ENCODE results near the gene APCS.
A peak's percentile ranks its signal among the peaks of the same experiment; 100 is the strongest.

Gene APCS

GRCh38 chr1:159562680-159563079, 24.9 kb upstream of the APCS start:
- H3K4me3 ChIP-seq (ENCODE audit: low read length): no peak overlapping the region
- TF ChIP-seq CTCF (conservative IDR thresholded peaks at IDR 0.05; ENCODE audit: low read length): no peak
- no peak for DNase-seq (ENCODE audit: low read depth)

GRCh38 chr1:159577446-159577845, 10.2 kb upstream of the APCS start:
- no peak for TF ChIP-seq CTCF (conservative IDR thresholded peaks at IDR 0.05; ENCODE audit: low read length)
- DNase-seq (ENCODE audit: low read depth): no peak
- no peak overlapping the region for H3K4me3 ChIP-seq (ENCODE audit: low read length)

- no peak for DNase-seq (ENCODE audit: low read depth)
- no peak for TF ChIP-seq CTCF (conservative IDR thresholded peaks at IDR 0.05; ENCODE audit: low read length)
- no peak overlapping the region for H3K4me3 ChIP-seq (ENCODE audit: low read length)
These were observed 7.3 kb upstream of the APCS start for GRCh38 chr1:159580340-159580739.

GRCh38 chr1:159581422-159581821, 6.2 kb upstream of the APCS start:
- no peak overlapping the region for H3K4me3 ChIP-seq (ENCODE audit: low read length)
- no peak for TF ChIP-seq CTCF (conservative IDR thresholded peaks at IDR 0.05; ENCODE audit: low read length)
- DNase-seq (ENCODE audit: low read depth): no peak

GRCh38 chr1:159584536-159584935, 3.1 kb upstream of the APCS start:
- no peak overlapping the region for H3K4me3 ChIP-seq (ENCODE audit: low read length)
- no peak for TF ChIP-seq CTCF (conservative IDR thresholded peaks at IDR 0.05; ENCODE audit: low read length)
- DNase-seq (ENCODE audit: low read depth): no peak

GRCh38 chr1:159591981-159592380, 4.4 kb downstream of the APCS start:
- no peak overlapping the region for H3K4me3 ChIP-seq (ENCODE audit: low read length)
- TF ChIP-seq CTCF (conservative IDR thresholded peaks at IDR 0.05; ENCODE audit: low read length): no peak
- DNase-seq (ENCODE audit: low read depth): peak; percentile 59

- no peak for TF ChIP-seq CTCF (conservative IDR thresholded peaks at IDR 0.05; ENCODE audit: low read length)
- no peak overlapping the region for H3K4me3 ChIP-seq (ENCODE audit: low read length)
- DNase-seq (ENCODE audit: low read depth): peak; percentile 54
These were observed 7.2 kb downstream of the APCS start for GRCh38 chr1:159594625-159595405.

Data from AG10803 (cell line).